ENCODE data around the gene CHST13.

GRCh38 chr3:126508564-126508964 lies 15.4 kb upstream of the CHST13 start:
- TF ChIP-seq CTCF (conservative IDR thresholded peaks at IDR 0.05 in 1 of 2, IDR thresholded peaks at IDR 0.05 in 1 of 2; ENCODE audit: extremely low read depth in 1 of 2, insufficient read depth in 1 of 2, low read depth in 1 of 2, low read length in 2 of 2) (no peak), EZH2 (IDR thresholded peaks at IDR 0.05; ENCODE audit: borderline replicate concordance, low read length) (no peak)
